K562 (cell line): ENCODE data around the gene CMTM8. TPM values are rescaled to one million over a fixed set of nuclear protein-coding genes. Genes with fewer than 3 reads are reported as not detected.
A peak's percentile ranks its signal among the peaks of the same experiment; 100 is the strongest.

ENCODE experiments used
- ATAC-seq: fragments of 200-7000 bp; cut with Tn5 transposase; 3 replicates; pipeline ENCODE4 v1.9.1; 2020; ENCODE audit warnings: moderate library complexity
- BruUV-seq: library from RNA; stranded (reverse); fragments of 400-500 nt; replicated peaks from 2 replicates; lab custom pipeline; 2021; lab: Mats Ljungman, UMichigan
- CTCF ChIA-PET: fragments of 300-600 bp; formaldehyde crosslinking; extraction: SDS; loops from one replicate; lab custom pipeline; 2021; ENCODE audit warnings: low intra/inter-chr PET ratio; lab: Yijun Ruan, JAX
- POLR2A ChIA-PET: fragments of 300-600, 350-650 bp; sonication (Branson Sonifier 250); formaldehyde crosslinking; extraction: SDS; loops from one replicate; lab custom pipeline; 2021; ENCODE audit warnings: antibody characterized with exemption, inconsistent platforms; lab: Yijun Ruan, JAX
- DNase-seq, 4 experiments: peaks; one replicate each; pipeline versions ENCODE4 v3.0.0 to v3.0.0-alpha.2; 2011 to 2018; ENCODE audit warnings: low spot score in 3 of 4, mixed read lengths in 3 of 4; ENCODE audit errors: extremely low read depth in 1 of 4
- FAIRE-seq: peaks from 2 replicates; lab custom pipeline; 2011; peaks lifted over from hg19 to GRCh38; lab: Jason Lieb, UNC
- H2AFZ ChIP-seq: 2 replicates; pipeline ENCODE4 v1.6.0; 2011; ENCODE audit warnings: low read depth, low read length, control low read depth, inconsistent platforms
- H3K27ac ChIP-seq: fragments of 200-600 bp; 3 replicates; pipeline ENCODE4 v1.8.0; 2011; ENCODE audit warnings: low read depth, mild to moderate bottlenecking, control low read depth, inconsistent platforms, low read length, moderate library complexity, mixed read lengths; ENCODE audit errors: extremely low read depth
- H3K27me3 ChIP-seq, 2 experiments: fragments of 300-600 bp in 1 of 2; 2 replicates in 1 of 2; 3 replicates in 1 of 2; pipeline versions ENCODE4 v1.6.0 to v1.8.0; 2011; ENCODE audit warnings: inconsistent platforms in 2 of 2, low read length in 2 of 2, mild to moderate bottlenecking in 1 of 2, mixed read lengths in 1 of 2, moderate library complexity in 1 of 2; ENCODE audit not compliant: control insufficient read depth in 2 of 2, insufficient read depth in 2 of 2
- H3K36me3 ChIP-seq: fragments of 300-600 bp; 3 replicates; pipeline ENCODE4 v1.8.0; 2011; ENCODE audit warnings: mild to moderate bottlenecking, low read length, inconsistent platforms; ENCODE audit not compliant: control insufficient read depth, insufficient read depth
- H3K4me1 ChIP-seq, 2 experiments: fragments of 200-600 bp in 1 of 2; replicated peaks in 1 of 2; 2 replicates in 1 of 2; 3 replicates in 1 of 2; pipeline versions ENCODE4 v1.5.1 to v1.8.0; 2011; ENCODE audit warnings: inconsistent platforms in 2 of 2, low read length in 2 of 2, mild to moderate bottlenecking in 1 of 2, mixed read lengths in 1 of 2, moderate library complexity in 1 of 2; ENCODE audit not compliant: control insufficient read depth in 2 of 2, insufficient read depth in 2 of 2
- H3K4me2 ChIP-seq: 2 replicates; pipeline ENCODE4 v1.6.1; 2011; ENCODE audit warnings: low read length, control low read depth, inconsistent platforms, mixed read lengths; ENCODE audit not compliant: insufficient read depth
- H3K4me3 ChIP-seq: fragments of 200-600 bp; sonication (generic), shearing (Covaris generic); 2 replicates; pipeline ENCODE4 v1.5.1; 2016; ENCODE audit warnings: control low read depth, inconsistent platforms
- H3K79me2 ChIP-seq: fragments of 200-600 bp; 3 replicates; pipeline ENCODE4 v1.8.0; 2011; ENCODE audit warnings: low read length, inconsistent platforms; ENCODE audit not compliant: control insufficient read depth, insufficient read depth
- H3K9ac ChIP-seq, 2 experiments: 2 replicates each; pipeline versions ENCODE4 v1.6.0 to v1.6.1; 2011; ENCODE audit warnings: low read depth in 2 of 2, low read length in 2 of 2, control low read depth in 1 of 2, inconsistent platforms in 1 of 2, mild to moderate bottlenecking in 1 of 2, mixed read lengths in 1 of 2; ENCODE audit not compliant: insufficient read depth in 1 of 2
- H3K9me1 ChIP-seq: one replicate; pipeline ENCODE4 v1.6.0; 2011; ENCODE audit warnings: inconsistent platforms, mild to moderate bottlenecking, low read length, moderate library complexity; ENCODE audit not compliant: control insufficient read depth, insufficient read depth
- H3K9me3 ChIP-seq: replicated peaks from 2 replicates; pipeline ENCODE4 v1.5.1; 2011; ENCODE audit warnings: low read depth, low read length, inconsistent platforms; ENCODE audit not compliant: control insufficient read depth, insufficient read depth
- H4K20me1 ChIP-seq: replicated peaks from 2 replicates; pipeline ENCODE4 v1.6.1; 2011; ENCODE audit warnings: low read length, inconsistent platforms, mixed read lengths; ENCODE audit not compliant: control insufficient read depth, insufficient read depth
- BDP1 ChIP-seq: IDR thresholded peaks from 3 replicates; pipeline ENCODE4 v1.6.1; 2011; ENCODE audit not compliant: insufficient read length, insufficient read depth
- GATAD2B ChIP-seq: fragments of 450-650 bp; IDR thresholded peaks from 2 replicates; pipeline ENCODE4 v1.6.1; 2017; ENCODE audit warnings: mild to moderate bottlenecking, borderline replicate concordance
- HINFP ChIP-seq: fragments of 450-650 bp; conservative IDR thresholded peaks from 2 replicates; pipeline ENCODE4 v1.6.1; 2016; ENCODE audit warnings: missing genetic modification characterization, low read depth, mild to moderate bottlenecking, control low read depth, missing compliant biosample characterization
- HSF4 ChIP-seq: fragments of 250-450 bp; sonication (Bioruptor Pico); IDR thresholded peaks from 2 replicates; pipeline ENCODE4 v2.1.2; 2022; ENCODE audit warnings: mild to moderate bottlenecking, moderate library complexity, borderline replicate concordance
- TFAP4 ChIP-seq: sonication (generic); formaldehyde crosslinking; IDR thresholded peaks from 2 replicates; pipeline ENCODE4 v1.8.0; 2022; ENCODE audit warnings: missing genetic modification reagents, mild to moderate bottlenecking, moderate library complexity, borderline replicate concordance
- ZNF507 ChIP-seq: conservative IDR thresholded peaks from 2 replicates; pipeline ENCODE4 v1.6.1; 2017; ENCODE audit warnings: missing genetic modification characterization, missing compliant biosample characterization
- WGBS: fragments of 100-300 bp; shearing (Covaris generic); methylation state at CpG from one replicate; pipeline ENCODE4 v1.1.6; 2016; ENCODE audit warnings: low coverage, mixed read lengths; ENCODE audit not compliant: insufficient coverage; ENCODE audit errors: missing lambda C conversion rate; 5-methylcytosine and 5-hydroxymethylcytosine counted together
- in situ Hi-C: fragments of 300-500 bp; cut with MboI; formaldehyde crosslinking; loops from 4 replicates; pipeline ENCODE4 v1.15.0; 2018; ENCODE audit warnings: inconsistent platforms, mixed read lengths
- intact Hi-C: fragments of 100-400 bp; cut with micrococcal nuclease; formaldehyde crosslinking; loops from 2 replicates; pipeline ENCODE4 v1.14.2; 2022
- polyA plus RNA-seq, 8 experiments: library from polyadenylated mRNA; depleted of rRNA in 4 of 8; stranded (reverse) in 5 of 8; unstranded in 3 of 8; fragments of >200 nt; fragmentation: Nextera tagmentation in 2 of 8; fragmentation: Illumina TruSeq in 1 of 8; extraction: Ambion mirVana in 2 of 8; extraction: Trizol in 1 of 8; gene quantifications; 2 replicates each; pipeline versions ENCODE4 v1.2.1 to v1.2.3, GENCODE V29; 2011 to 2014; ENCODE audit warnings: inconsistent platforms in 1 of 8, missing spikeins in 1 of 8
- total RNA-seq, 7 experiments: library from RNA; depleted of rRNA in 6 of 7; stranded (reverse); fragments of >200 nt in 6 of 7; fragmentation: Illumina TruSeq in 2 of 7; extraction: Trizol in 2 of 7; gene quantifications; 2 replicates each; pipeline versions ENCODE4 v1.2.1 to v1.2.3, GENCODE V29; 2011 to 2021; ENCODE audit warnings: low replicate concordance in 1 of 7

The CMTM8 gene
- total and polyA plus RNA-seq, 9 of the 15 experiments (the other 6 are each of a cell fraction or from before 2014, with no cell fraction given): not detected

GRCh38 chr3:32254268-32254667, 15.8 kb downstream of the CMTM8 start:
- no peaks in the 10 kb centered on the region for H3K36me3 ChIP-seq
- H3K9ac ChIP-seq: no peak overlapping the region
- H3K27ac ChIP-seq: no peak overlapping the region
- H4K20me1 ChIP-seq: no peaks in the 10 kb centered on the region
- no peaks in the 10 kb centered on the region for H3K9me3 ChIP-seq
- POLR2A ChIA-PET: no interaction called here
- in situ Hi-C loops (no loop called here), intact Hi-C loops (no loop called here)
- no peak overlapping the region for H3K4me3 ChIP-seq
- H3K4me2 ChIP-seq: no peak overlapping the region
- BruUV-seq: no TSS peak
- ATAC-seq (no peak), DNase-seq (no peak), FAIRE-seq (no peak)
- H2AFZ ChIP-seq: no peak overlapping the region
- CTCF ChIA-PET: no interaction called here
- no peaks in the 10 kb centered on the region; a peak in 1 of 5 replicates for H3K4me1 ChIP-seq
- TF ChIP-seq GATAD2B: no peak
- TF ChIP-seq ZNF507: peak; percentile 92
- peaks cover 0 to 4% of the 10 kb centered on the region in 2 experiments; a peak in 2 of 5 replicates for H3K27me3 ChIP-seq
- no peaks in the 10 kb centered on the region for H3K9me1 ChIP-seq
- WGBS: 0% methylated on average over 1 of the region's 1 CpG
- H3K79me2 ChIP-seq: no peaks in the 10 kb centered on the region

- WGBS: 0% methylated on average over 2 of the region's 2 CpGs
- ChIA-PET POLR2A (interaction anchor here (0.5 to 0.6 kb wide), 2 partner anchors 58 to 1395 kb away, joined by 3 read pairs; no protein-coding TSS in a partner anchor), CTCF (no interaction called here)
- no peaks in the 10 kb centered on the region for H3K79me2 ChIP-seq
- no peak overlapping the region for H3K27ac ChIP-seq
- in situ Hi-C loops: no loop called here
- no peak for FAIRE-seq
- H3K4me3 ChIP-seq: no peak overlapping the region
- peaks cover 0 to 4% of the 10 kb centered on the region in 2 experiments; a peak in 2 of 5 replicates for H3K27me3 ChIP-seq
- intact Hi-C loops: no loop called here
- H3K4me2 ChIP-seq: no peak overlapping the region
- DNase-seq: no peak
- TF ChIP-seq HSF4 (CRISPR knock-in tag): no peak
- no peak for TF ChIP-seq TFAP4 (CRISPR knock-in tag)
- TF ChIP-seq BDP1: no peak
- TF ChIP-seq HINFP (tag): no peak
- no peaks in the 10 kb centered on the region for H3K36me3 ChIP-seq
- H3K9ac ChIP-seq: no peak overlapping the region
- H4K20me1 ChIP-seq: no peaks in the 10 kb centered on the region
- H2AFZ ChIP-seq: no peak overlapping the region
- no peaks in the 10 kb centered on the region; a peak in 1 of 5 replicates for H3K4me1 ChIP-seq
- BruUV-seq: no TSS peak
- no peaks in the 10 kb centered on the region for H3K9me1 ChIP-seq
- no peaks in the 10 kb centered on the region for H3K9me3 ChIP-seq
- ATAC-seq: no peak
Measured at GRCh38 chr3:32255345-32255744, 16.9 kb downstream of the CMTM8 start.
